HG03139 (cell line): ENCODE data around the gene MYO9B.
A peak's percentile ranks its signal among the peaks of the same experiment; 100 is the strongest.

ENCODE experiments used
- ATAC-seq: cut with Tn5 transposase; IDR thresholded peaks from one replicate; pipeline ENCODE4 v1.9.1; 2021; ENCODE audit not compliant: unreplicated experiment

The MYO9B gene

DNA sequence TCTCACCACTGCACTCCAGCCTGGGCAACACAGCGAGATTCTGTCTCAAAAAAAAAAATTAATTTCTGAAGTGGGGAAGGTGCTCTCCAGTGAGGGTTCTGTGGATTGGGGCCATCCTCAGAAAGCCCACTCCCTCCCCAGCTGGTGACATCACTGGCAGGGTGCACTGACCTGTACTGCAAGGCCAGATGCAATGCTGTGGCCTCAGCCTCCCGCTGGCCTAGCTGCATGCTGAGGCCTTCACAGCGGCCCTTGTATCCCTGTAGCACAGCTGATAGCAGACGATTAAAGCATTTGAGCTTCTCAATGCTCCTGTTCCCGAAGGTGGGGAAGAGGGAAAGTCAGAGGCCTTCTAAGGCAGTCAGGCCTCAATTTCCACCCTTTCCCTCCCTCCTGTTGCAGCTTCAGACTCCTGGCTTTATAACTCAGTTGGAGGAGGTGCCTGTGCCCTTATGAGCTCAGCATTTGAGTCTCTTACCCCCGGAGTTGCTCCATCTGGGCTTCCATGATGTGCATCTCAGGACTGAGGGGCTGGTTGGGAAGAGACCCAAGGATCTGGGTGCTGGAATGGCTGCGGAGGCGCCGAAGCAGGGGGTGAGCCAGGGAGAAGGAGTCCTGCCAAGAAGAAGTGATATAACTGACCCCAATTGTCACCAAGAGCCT, 183.7 kb downstream of the MYO9B start:
- ATAC-seq: no peak

DNA sequence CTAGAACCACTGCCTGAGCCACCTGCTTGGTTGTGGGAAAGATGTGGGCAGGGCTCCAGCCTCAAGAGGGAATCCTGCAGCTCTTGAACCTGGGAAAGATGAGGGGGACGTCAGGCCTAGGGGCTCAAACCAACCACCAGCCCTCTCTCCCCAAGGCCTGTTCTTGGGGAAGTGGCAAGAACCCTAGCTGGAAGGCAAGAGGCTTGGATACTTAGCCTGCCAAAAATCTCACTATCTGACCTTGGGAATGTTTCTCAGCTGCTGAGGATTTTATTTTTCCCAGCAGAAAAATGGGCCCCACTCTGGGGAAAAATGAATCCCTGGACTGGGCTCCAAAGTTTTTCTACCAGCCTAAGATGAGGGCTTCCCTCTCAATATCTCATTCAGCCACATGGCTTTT, 184.4 kb downstream of the MYO9B start:
- no peak for ATAC-seq

GRCh38 chr19:17260842-17261325, 185.3 kb downstream of the MYO9B start:
- ATAC-seq: peak; percentile 65

DNA sequence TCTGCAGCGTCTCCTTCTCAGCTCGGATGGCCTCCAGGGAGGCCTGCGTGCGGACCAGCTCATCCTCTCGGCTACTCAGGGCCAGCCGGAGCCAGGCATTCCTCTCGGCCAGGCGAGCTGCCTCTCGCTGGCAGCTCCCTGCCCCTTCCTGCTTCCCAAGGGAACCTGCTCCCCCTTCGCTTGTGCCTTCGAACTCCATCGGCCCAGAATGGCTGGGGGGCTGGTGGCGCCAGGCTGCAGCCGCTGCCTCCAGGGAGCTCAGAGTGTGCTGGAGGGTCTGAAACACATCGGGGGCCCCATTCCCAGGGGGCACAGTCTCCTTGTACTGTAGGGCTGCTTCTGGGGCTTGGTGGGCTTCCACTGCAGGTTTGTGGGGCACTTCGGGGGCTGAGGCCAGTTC, 187.0 kb downstream of the MYO9B start:
- ATAC-seq: no peak
